WI38 (cell line): ENCODE data around the gene RPS24.

ENCODE experiments used
- H3K4me3 ChIP-seq: 2 replicates; pipeline ENCODE4 v1.5.1; 2011; ENCODE audit warnings: low read depth, mild to moderate bottlenecking, control low read depth, low read length
- TF ChIP-seq, protein P1 (sequence below): IDR thresholded peaks from 2 replicates; pipeline ENCODE4 v1.5.1; 2012; ENCODE audit warnings: low read depth, mild to moderate bottlenecking, control low read depth, low read length

Gene RPS24

DNA sequence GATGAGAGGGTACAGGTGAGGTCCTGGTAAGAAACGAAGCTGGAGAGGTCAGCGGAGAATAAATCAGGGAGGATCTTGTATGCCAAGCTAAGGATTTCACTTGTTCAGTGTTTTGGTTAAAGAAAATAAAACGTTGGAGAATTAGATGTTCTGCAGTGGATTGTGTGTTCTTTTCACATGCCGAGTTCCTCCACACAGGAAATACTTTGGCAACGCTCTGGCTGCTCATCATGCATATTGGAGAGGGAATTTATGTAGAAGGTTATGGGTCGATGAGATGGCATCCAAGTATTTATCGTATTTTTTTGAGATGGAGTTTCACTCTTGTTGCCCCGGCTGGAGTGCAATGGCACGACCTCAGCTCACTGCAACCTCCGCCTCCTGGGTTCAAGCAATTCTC, 11.0 kb downstream of the RPS24 start:
- H3K4me3 ChIP-seq = no peak overlapping the region

DNA sequence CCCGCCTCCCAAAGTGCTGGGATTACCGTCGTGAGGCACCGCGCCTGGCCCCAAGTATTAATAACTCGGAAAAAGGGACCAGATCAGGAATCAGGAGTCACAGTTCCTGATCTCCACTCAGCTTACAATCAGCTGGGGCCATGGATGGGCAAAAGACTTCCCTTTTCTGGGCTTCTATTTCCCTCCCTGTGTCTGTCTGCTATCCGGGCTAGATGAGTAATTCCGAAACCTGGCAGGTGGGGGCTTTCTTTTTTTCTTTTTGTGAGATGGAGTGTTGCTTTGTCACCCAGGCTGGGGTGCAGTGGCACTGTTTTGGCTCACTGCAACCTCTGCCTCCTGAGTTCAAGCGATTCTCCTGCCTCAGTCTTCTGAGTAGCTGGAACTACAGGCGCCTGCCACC, 11.6 kb downstream of the RPS24 start:
- TF ChIP-seq, protein P1, sequence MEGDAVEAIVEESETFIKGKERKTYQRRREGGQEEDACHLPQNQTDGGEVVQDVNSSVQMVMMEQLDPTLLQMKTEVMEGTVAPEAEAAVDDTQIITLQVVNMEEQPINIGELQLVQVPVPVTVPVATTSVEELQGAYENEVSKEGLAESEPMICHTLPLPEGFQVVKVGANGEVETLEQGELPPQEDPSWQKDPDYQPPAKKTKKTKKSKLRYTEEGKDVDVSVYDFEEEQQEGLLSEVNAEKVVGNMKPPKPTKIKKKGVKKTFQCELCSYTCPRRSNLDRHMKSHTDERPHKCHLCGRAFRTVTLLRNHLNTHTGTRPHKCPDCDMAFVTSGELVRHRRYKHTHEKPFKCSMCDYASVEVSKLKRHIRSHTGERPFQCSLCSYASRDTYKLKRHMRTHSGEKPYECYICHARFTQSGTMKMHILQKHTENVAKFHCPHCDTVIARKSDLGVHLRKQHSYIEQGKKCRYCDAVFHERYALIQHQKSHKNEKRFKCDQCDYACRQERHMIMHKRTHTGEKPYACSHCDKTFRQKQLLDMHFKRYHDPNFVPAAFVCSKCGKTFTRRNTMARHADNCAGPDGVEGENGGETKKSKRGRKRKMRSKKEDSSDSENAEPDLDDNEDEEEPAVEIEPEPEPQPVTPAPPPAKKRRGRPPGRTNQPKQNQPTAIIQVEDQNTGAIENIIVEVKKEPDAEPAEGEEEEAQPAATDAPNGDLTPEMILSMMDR = no peak
- no peak overlapping the region for H3K4me3 ChIP-seq

More for the DNA sequence above, 11.0 kb downstream of the RPS24 start:
- TF ChIP-seq, protein P1 = no peak

DNA sequence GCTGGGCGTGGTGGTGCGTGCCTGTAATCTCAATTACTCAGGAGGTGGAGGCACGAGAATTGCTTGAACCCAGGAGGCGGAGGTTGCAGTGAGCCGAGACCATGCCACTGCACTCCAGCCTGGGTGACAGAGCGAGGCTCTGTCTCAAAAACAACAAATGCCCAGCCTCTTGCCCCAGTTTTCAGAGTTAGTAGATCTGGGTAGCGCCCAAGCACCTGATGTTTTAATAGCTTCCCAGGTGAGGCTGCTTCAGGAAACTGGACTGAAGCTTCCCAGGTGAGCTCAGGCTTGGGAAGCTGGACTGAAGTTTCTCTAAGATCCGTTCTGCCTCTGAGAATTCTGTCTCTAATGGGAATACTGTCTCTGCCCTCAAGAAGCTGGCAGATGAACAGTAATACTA, 12.2 kb downstream of the RPS24 start:
- H3K4me3 ChIP-seq = no peak overlapping the region
- TF ChIP-seq, protein P1 = no peak

DNA sequence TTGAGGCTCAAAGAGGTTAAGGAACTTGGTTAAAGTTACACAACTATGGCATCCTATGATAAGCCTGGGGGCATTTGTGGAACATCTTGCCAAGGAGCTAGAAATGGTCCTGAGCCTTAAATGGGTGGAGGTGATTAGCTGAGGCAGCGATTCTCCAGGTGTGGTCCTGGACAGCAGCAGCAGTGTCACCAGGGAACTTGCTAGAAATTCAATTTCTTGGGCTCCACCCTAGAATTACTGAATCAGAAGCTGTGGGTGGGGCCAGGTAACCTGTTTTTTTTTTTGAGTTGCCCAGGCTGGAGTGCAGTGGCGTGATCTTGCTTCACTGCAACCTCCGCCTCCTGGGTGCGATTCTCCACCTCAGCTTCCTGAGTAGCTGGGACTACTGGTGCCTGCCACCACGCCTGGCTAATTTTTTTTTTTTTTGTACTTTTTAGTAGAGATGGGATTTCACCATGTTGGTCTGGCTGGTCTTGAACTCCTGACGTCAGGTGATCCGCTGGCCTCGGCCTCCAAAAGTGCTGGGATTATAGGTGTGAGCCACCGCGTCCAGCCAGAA, 13.1 kb downstream of the RPS24 start:
- no peak overlapping the region for H3K4me3 ChIP-seq
- TF ChIP-seq, protein P1 = no peak

DNA sequence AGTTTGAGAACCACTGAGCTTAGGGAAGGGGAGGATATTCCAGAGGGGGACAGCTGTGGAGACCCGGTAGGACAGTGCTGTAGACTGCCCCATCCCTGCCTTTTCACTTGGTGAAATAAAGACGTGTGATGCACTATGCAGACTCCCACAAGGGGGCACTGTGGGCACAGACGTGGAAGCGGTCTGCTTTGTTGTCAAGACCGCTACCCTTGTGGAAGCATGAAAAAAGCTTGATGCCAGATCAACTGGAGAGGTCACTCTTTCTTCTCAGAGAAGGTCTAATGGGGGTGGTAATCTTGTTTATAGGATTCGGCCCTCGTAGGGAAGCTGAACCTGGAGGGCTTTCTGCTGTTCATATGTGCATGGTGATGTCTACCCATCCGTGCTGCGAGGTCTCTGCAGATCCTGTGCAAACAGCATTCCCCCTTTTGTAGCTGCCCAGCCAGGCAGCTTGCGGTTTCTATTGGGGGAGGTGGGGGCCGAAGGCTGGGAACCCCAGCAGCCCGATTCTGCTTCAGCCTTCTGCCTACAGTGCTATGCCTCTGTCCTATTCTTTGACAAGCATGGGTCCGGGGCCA, 13.7 kb downstream of the RPS24 start:
- TF ChIP-seq, protein P1 = peak; percentile 80
- H3K4me3 ChIP-seq = no peak overlapping the region

DNA sequence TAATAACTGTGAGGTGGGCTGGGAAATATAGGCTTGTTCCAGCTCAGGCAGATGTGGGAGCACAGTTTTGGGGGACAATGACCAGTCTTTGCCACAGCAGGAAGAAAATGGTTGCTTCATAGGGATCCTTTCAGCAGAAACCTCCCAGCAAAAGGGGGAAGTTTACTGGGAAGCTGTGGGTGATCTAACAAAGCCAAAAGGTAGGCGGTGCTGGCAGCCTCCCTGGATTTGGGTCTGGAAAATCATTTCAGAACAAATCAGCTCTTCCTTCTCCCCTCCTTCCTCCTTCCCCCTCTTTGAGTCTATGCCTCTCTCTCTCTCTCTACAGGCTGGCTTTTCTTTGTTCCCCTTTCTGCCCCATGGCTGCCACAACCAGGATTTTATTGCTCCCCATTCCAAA, 16.2 kb downstream of the RPS24 start:
- TF ChIP-seq, protein P1 = no peak
- no peak overlapping the region for H3K4me3 ChIP-seq

DNA sequence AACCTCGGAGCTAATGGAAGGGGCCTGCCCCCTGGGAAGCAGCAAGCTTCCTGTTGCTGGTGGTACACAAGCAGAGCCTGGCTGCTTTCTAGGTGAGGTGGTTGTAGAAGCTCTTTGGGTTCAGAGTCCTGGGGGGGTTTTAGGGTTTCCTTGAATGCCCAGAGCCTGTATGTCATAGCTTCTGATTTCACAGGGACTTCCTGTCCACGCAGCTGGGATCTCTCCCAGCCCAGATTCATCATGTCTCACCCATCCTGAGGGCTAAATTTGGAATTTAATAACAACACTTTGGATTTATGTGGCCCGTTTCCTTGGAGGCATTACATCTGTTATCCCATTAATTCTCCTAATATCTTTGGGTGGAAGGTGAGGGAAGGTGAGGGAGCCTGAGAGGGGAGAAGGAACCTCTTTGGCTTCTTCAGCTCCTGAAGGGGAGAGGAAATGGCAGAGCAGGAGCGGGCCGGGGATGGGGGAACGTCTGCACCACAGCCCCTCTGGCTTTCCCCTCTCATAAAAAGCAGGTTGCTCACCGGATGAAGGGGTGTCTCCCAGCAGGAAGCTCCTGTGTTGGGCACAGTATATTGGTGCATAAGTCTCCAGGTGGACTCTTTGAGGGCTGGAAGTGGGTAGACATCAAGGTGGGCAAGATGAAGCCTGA, 19.7 kb downstream of the RPS24 start:
- TF ChIP-seq, protein P1 = no peak
- no peak overlapping the region for H3K4me3 ChIP-seq
